OCI-LY3 (cell line): Measurements from ENCODE around the gene KLHL29.

Experiments used
- EZH2phosphoT487 ChIP-seq: fragments of 200-600 bp; shearing (Covaris generic); IDR thresholded peaks from 2 replicates; pipeline ENCODE4 v1.6.1; 2018; ENCODE audit warnings: antibody characterized with exemption, mixed run types, low read depth
- TF ChIP-seq, protein P1 (sequence below): fragments of 200-600, 300-600 bp; sonication (generic); IDR thresholded peaks from 2 replicates; pipeline ENCODE4 v1.5.1; 2014; ENCODE audit warnings: antibody characterized with exemption, low read length, low read depth

DNA sequence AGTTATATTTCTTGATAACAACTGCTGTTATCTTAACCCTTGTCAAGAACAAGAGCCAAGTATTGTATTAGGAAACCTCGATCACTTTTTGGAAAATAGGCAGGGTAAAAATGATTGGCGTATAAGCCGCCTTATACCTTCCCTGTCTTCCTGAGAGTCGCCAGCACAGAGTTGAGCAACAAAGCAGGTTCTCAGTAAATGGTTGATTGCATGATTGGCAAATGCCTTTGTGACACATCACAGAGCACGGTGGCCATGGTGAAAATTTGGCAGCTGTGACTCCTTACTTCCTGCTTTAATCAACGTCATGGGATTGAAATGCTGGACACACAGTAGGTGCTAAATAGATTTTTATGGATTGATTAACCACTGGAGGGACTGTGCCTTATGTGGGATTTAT lies 3.9 kb upstream of the KLHL29 start:
- TF ChIP-seq, protein P1, sequence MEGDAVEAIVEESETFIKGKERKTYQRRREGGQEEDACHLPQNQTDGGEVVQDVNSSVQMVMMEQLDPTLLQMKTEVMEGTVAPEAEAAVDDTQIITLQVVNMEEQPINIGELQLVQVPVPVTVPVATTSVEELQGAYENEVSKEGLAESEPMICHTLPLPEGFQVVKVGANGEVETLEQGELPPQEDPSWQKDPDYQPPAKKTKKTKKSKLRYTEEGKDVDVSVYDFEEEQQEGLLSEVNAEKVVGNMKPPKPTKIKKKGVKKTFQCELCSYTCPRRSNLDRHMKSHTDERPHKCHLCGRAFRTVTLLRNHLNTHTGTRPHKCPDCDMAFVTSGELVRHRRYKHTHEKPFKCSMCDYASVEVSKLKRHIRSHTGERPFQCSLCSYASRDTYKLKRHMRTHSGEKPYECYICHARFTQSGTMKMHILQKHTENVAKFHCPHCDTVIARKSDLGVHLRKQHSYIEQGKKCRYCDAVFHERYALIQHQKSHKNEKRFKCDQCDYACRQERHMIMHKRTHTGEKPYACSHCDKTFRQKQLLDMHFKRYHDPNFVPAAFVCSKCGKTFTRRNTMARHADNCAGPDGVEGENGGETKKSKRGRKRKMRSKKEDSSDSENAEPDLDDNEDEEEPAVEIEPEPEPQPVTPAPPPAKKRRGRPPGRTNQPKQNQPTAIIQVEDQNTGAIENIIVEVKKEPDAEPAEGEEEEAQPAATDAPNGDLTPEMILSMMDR: no peak
- no peak for TF ChIP-seq EZH2phosphoT487
